GM18502 (cell line): Measurements from ENCODE around the gene PARD3B.

Experiments used
- ATAC-seq: cut with Tn5 transposase; IDR thresholded peaks from one replicate; pipeline ENCODE4 v1.9.1; 2021; ENCODE audit warnings: mild to moderate bottlenecking; ENCODE audit not compliant: unreplicated experiment, poor library complexity

The PARD3B gene

GRCh38 chr2:205403244-205403825 lies 858.1 kb downstream of the PARD3B start:
- ATAC-seq, result no peak

GRCh38 chr2:205405194-205405593 lies 859.9 kb downstream of the PARD3B start:
- ATAC-seq, result no peak

DNA sequence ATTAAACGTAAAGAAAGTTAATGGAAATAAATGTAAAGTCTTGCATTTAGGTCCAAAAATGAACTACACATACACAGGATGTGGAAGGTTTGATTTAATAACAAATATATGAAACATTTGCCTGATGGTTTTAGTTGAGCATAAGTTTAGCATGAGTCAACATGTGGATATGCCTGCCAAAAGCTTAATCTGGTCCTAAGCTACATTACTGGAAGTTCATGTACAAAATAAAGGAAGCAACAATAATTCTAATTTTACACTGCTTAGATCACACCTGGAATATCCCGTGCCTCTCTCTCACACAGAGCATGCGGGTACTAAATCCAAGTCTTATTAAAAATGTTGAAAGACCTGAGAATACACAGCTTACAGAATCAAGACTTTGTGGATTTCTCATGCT lies 860.5 kb downstream of the PARD3B start:
- ATAC-seq, result no peak

GRCh38 chr2:205407984-205408383 lies 862.7 kb downstream of the PARD3B start:
- ATAC-seq, result no peak

DNA sequence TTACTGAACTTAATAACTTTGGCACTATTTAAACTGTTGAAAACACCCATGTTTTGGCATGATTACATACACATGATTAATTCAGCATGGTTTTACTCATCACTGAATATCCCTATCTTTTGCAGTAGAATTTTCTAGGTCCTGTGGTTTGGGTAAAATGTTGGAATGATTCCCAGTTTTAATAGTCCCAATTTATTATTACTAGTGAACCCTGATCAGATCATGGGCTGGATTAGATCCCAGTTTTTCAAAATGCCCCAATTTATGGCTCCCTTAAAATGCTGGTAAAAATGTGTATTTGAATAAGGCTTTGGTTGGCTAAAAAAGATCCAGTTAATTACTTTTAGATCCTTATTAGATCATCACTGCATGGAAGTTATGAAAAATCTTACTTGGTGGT lies 863.4 kb downstream of the PARD3B start:
- ATAC-seq, result no peak

GRCh38 chr2:205409411-205409810 lies 864.1 kb downstream of the PARD3B start:
- no peak for ATAC-seq

DNA sequence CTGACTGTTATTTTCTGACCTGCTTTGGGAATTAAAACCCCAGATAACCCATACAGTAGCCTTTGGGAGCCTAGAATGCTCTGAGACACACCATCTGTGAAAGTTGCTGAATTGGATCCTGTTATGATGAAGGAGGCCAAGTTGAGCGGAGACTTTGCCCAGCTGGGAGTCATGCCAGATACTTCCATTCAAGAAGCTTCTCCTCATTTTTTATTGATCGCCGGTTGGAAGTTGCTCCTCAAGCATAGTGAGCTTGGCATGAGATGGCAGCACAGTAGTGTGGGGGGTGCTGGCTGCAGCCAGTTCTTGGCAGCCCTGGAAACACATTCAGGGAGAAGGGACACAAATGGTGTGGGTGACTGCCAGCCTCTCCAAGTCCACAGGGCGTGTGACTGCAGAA lies 866.3 kb downstream of the PARD3B start:
- ATAC-seq, result no peak

- no peak for ATAC-seq
Observed at GRCh38 chr2:205424326-205424725, 879.1 kb downstream of the PARD3B start.

DNA sequence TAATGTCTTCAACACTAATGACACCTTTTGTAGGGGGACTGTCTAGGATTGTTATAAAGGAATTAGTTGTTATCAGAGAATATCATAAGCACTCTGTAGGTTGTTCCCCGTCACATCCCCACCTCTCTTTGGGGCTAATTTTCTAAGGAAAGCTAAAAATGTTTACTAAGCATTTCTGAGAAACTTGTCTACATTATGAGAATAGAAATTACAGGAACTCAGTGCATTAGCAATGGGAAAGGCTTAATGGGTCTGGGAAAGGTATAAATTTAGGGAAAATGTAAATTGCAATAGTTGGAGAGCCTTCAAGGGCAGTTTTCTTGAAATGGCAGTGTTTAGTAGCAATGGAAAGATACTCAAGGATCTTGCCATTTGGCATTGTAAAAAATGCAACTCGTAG lies 879.8 kb downstream of the PARD3B start:
- no peak for ATAC-seq

GRCh38 chr2:205427112-205427511 lies 881.8 kb downstream of the PARD3B start:
- no peak for ATAC-seq

DNA sequence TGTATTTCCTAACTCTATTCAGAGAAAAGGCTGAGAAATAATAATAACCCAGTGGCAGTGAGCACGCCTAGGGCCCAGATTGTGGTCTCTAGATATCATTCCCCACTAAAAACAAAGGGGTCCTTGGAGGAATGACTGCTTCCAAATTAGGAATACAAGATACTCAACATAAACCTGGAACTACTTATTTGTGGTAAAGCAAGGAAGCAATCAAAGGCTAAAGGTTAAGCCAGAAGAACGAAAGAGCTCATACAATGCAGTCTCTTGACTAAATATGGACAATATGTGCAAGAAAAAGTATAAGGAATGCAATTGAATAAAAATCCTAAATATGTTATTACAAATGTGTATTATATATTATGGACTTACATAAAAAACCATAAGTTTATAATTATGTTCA lies 883.5 kb downstream of the PARD3B start:
- no peak for ATAC-seq

DNA sequence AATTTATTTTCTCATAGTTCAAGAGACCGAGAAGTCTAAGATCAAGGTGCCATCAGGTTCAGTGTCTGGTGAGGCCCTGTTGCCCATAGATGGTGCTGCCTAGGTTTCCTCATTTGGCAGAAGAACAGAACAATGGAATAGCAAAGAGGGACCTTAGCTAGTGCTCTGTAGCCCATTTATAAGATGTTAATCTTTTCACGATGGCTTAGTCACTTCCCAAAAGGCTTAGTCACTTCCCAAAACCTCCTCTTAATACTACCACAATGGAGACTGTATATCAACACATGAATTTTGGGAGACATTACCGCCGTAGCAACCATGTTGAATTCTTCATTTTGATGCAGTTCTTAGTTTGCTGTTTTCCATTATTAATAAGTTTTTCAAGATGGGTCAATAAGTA lies 890.7 kb downstream of the PARD3B start:
- ATAC-seq, result no peak

DNA sequence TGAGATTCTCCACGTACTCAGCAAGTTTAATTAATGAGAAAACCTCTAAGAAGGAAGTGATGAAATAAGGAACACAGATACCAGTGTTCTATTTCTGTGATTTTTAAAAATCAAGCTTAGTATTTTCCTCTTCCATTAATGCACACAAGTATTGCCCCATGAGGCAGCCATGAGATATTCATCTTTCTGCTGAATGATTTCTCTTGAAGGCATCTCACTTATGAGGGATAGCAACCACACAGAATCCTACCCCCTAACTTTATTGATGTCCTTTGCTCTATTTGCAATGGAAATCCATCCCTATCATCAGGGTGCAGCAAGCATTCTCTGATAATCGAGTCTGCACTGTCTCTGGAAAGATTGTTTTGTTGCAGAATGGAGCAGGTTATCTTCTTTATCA lies 893.0 kb downstream of the PARD3B start:
- ATAC-seq, result no peak

- no peak for ATAC-seq
Observed at GRCh38 chr2:205439621-205440020, 894.3 kb downstream of the PARD3B start.

GRCh38 chr2:205441524-205441923 lies 896.2 kb downstream of the PARD3B start:
- ATAC-seq, result no peak

- ATAC-seq, result no peak
Observed at GRCh38 chr2:205448189-205448588, 902.9 kb downstream of the PARD3B start.

DNA sequence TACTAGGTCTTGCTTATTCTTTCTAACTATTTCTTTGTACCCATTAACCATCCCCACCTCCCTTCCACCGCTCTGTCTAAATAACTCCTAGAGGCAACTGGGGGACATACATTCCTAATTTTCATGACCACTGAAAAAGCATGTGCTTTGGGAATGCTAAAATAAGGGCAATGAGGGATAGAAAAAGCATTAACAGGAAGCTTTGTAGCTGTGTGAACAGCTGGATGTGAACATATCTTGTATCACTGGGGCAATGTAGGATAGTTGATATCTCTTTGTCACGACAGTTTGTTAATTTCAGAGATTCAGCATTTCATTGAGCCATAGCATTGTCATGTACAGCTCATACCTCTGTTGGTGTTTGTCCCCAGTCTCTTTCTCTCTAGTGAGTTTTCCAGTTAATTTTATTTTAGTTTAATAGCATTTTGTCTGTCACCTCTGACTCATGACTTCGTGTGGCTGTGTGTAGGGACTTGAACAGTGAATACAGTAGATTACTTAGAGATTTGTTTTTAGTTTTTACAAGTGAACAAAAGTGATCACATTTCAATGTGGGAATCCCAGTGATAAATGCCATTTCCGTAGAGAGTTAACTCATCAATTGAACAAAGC lies 906.7 kb downstream of the PARD3B start:
- no peak for ATAC-seq

DNA sequence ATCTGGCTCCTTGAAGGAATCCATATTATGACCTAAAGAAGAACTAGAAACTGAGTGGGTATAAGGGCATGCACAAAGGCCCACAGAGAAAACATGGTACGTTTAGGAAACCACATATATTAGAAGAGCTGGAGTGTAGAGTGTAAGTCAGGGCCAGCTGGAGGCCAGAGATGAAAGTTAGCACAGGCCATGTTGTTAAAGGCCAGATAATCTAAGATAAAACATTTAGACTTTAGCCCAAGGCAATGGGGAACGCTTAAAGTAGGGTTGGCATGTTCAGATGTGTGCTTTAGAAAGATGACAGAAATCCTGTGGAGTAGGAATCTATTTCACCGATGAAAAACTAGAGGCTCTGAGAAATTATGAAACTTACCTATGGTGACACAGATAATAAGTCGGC lies 907.9 kb downstream of the PARD3B start:
- ATAC-seq, result no peak

GRCh38 chr2:205456682-205457081 lies 911.4 kb downstream of the PARD3B start:
- no peak for ATAC-seq

- no peak for ATAC-seq
Observed at GRCh38 chr2:205460217-205460616, 914.9 kb downstream of the PARD3B start.

- ATAC-seq, result no peak
Observed at GRCh38 chr2:205461169-205461568, 915.9 kb downstream of the PARD3B start.
